HG03575 (cell line): ENCODE results near the gene RPN2.

Experiments
- ATAC-seq: cut with Tn5 transposase; IDR thresholded peaks from one replicate; pipeline ENCODE4 v1.9.1; 2021; ENCODE audit not compliant: unreplicated experiment, insufficient number of reproducible peaks, low FRiP score; ENCODE audit errors: extremely low read depth

RPN2 gene

GRCh38 chr20:37236462-37236861 is 57.3 kb downstream of the RPN2 start:
- no peak for ATAC-seq

- no peak for ATAC-seq
Observed at GRCh38 chr20:37237656-37238055, 58.5 kb downstream of the RPN2 start.

GRCh38 chr20:37238426-37238825 is 59.3 kb downstream of the RPN2 start:
- ATAC-seq, result no peak

GRCh38 chr20:37238935-37239451 is 59.9 kb downstream of the RPN2 start:
- ATAC-seq, result no peak

- ATAC-seq, result no peak
Observed at GRCh38 chr20:37240337-37241067, 61.4 kb downstream of the RPN2 start.

GRCh38 chr20:37242503-37242902 is 63.4 kb downstream of the RPN2 start:
- ATAC-seq, result no peak

- ATAC-seq, result no peak
Observed at GRCh38 chr20:37243076-37243936, 64.2 kb downstream of the RPN2 start.

- no peak for ATAC-seq
Observed at GRCh38 chr20:37243937-37244571, 64.9 kb downstream of the RPN2 start.

- ATAC-seq, result no peak
Observed at GRCh38 chr20:37244572-37244957, 65.4 kb downstream of the RPN2 start.

- no peak for ATAC-seq
Observed at GRCh38 chr20:37245216-37246150, 66.4 kb downstream of the RPN2 start.

GRCh38 chr20:37246736-37247135 is 67.6 kb downstream of the RPN2 start:
- no peak for ATAC-seq

GRCh38 chr20:37247547-37247946 is 68.4 kb downstream of the RPN2 start:
- ATAC-seq, result no peak

GRCh38 chr20:37249304-37249703 is 70.2 kb downstream of the RPN2 start:
- ATAC-seq, result no peak

- no peak for ATAC-seq
Observed at GRCh38 chr20:37251825-37252477, 72.8 kb downstream of the RPN2 start.

- no peak for ATAC-seq
Observed at GRCh38 chr20:37253087-37253486, 74.0 kb downstream of the RPN2 start.

- ATAC-seq, result no peak
Observed at GRCh38 chr20:37254114-37254878, 75.2 kb downstream of the RPN2 start.

- ATAC-seq, result no peak
Observed at GRCh38 chr20:37256286-37256685, 77.2 kb downstream of the RPN2 start.
